ENCODE data around the gene SPTY2D1. TPM values are rescaled to one million over a fixed set of nuclear protein-coding genes. Genes with fewer than 3 reads are reported as not detected.

Gene SPTY2D1
- polyA plus RNA-seq, 1 of the 3 experiments (the other 2 are of a cell fraction) = 5.3 TPM

DNA sequence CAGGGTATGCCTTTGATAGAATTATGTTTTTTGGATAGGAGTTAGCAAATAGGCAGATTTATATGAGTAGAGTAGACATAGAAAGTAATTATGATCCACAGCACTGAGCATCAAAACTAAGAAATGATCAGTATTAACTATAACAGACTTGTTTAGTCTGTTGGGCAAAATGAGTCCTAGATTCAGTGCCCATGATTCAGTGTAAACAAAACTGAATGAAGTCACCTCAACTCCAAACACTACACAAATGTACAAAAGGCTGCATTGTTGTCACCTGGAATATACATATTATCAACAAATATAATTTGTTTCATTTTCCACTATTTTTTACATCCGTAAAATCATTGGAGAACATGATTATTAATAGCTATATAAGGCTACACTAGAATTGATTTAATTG lies 52.3 kb downstream of the SPTY2D1 start (continued):
- no peak for TF ChIP-seq USF2 (IDR thresholded peaks at IDR 0.05; ENCODE audit: borderline replicate concordance, low read depth, low read length)

DNA sequence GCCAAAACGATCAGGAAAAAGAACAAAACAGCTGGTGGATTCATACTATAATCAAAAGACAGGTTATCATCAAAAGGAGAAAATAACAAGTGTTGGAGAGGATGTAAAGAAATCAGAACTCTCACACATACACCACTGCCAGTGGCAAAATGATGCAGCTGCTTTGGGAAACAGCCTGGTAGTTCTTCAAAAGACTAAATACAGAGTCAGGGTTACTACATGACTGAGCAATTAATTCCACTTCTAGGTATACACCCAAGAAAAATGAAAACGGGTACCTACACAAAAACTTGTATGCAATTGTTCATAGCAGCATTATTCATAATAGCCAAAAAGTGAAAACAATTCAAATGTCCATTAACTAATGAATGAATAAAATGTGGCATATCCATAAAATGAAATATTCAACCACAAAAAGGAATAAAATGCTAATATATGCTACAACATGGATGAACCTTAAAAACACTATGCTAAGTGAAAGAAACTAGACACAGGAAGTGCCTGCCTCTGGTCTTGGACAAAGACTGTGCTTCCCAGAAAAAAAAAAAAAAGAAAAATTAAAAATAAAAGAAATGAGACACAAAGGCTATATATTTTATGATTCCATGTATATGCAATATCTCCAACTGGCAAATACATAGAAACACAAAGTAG lies 53.9 kb downstream of the SPTY2D1 start:
- POLR2A ChIA-PET = no interaction called here
- Histone ChIP-seq H3K9ac (no peak overlapping the region), H3K4me2 (no peak overlapping the region), H3F3A (replicated peaks; ENCODE audit: insufficient read depth) (peaks cover 5% of the 10 kb centered on the region), H3K27me3 (ENCODE audit: insufficient read depth) (no peaks in the 10 kb centered on the region), H3K4me1 (ENCODE audit: control insufficient read depth in 1 of 2, insufficient read depth in 2 of 2, low read depth in 1 of 2, low read length in 1 of 2) (no peaks in the 10 kb centered on the region), H3K27ac (ENCODE audit: low read depth in 2 of 2, low read length in 1 of 2) (no peak overlapping the region), H3K9me3 (no peaks in the 10 kb centered on the region), H4K20me1 (ENCODE audit: insufficient read depth) (no peaks in the 10 kb centered on the region), H3K36me3 (replicated peaks in 1 of 2; ENCODE audit: control insufficient read depth in 1 of 2, insufficient read depth in 2 of 2, low read length in 1 of 2) (peaks cover 13 to 31% of the 10 kb centered on the region in 2 experiments), H3K79me2 (ENCODE audit: insufficient read depth) (peaks cover 35% of the 10 kb centered on the region), H2AFZ (ENCODE audit: low read depth) (no peak overlapping the region), H3K4me3 (ENCODE audit: low read depth in 2 of 2, low read length in 1 of 2) (no peak overlapping the region), H3K9me2 (no peaks in the 10 kb centered on the region)
- DNase-seq = no peak
- CTCF ChIA-PET = interaction anchor here (1.2 to 1.5 kb wide), 2 partner anchors 25 to 40 kb away, joined by 3 to 4 read pairs; no protein-coding TSS in a partner anchor
- 70% methylated on average over 2 of the region's 2 CpGs for WGBS (ENCODE audit: low lambda C conversion rate)
- no peak for TF ChIP-seq USF2 (IDR thresholded peaks at IDR 0.05; ENCODE audit: borderline replicate concordance, low read depth, low read length)
- TF ChIP-seq GABPA (IDR thresholded peaks at IDR 0.05; ENCODE audit: low read depth) = no peak
- TF ChIP-seq, protein P1, sequence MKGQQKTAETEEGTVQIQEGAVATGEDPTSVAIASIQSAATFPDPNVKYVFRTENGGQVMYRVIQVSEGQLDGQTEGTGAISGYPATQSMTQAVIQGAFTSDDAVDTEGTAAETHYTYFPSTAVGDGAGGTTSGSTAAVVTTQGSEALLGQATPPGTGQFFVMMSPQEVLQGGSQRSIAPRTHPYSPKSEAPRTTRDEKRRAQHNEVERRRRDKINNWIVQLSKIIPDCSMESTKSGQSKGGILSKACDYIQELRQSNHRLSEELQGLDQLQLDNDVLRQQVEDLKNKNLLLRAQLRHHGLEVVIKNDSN (IDR thresholded peaks at IDR 0.05; ENCODE audit: borderline replicate concordance, low read depth) = no peak

DNA sequence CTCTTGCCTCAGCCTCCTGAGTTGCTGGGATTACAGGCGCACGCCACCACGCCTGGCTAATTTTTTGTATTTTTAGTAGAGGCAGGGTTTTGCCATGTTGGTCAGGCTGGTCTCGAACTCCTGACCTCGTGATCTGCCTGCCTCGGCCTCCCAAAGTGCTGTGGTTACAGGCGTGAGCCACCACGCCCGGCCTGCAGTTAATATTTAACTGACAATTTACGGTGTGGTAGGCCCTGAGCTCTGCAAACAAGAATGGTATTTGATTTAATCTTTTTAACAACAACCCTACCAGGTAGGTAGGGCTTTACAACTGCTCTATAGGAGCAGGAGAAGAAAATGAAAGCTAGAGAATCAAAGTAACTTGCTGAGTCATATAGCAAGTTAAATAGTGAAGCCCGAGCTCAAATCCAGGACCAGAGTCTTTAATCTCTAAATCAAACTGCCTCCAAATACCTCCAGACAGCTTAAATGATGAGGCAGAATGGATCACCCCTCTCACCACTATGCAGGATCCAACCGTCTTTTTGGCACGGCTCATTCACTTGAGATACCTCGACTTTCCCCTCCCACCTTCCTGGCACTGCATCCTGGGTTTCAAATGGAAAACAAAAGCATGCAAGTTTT lies 55.1 kb downstream of the SPTY2D1 start:
- no peak overlapping the region for H3K9ac ChIP-seq
- no peak for DNase-seq
- H3K27ac ChIP-seq (ENCODE audit: low read depth in 2 of 2, low read length in 1 of 2) = no peak overlapping the region
- CTCF ChIA-PET = interaction anchor here (0.6 to 1.5 kb wide), 5 partner anchors 9 to 375 kb away, joined by 3 to 4 read pairs (median 3); partner anchors contain the start of gene UEVLD
- peaks cover 5% of the 10 kb centered on the region for H3F3A ChIP-seq (replicated peaks; ENCODE audit: insufficient read depth)
- H3K9me3 ChIP-seq = no peaks in the 10 kb centered on the region
- peaks cover 26% of the 10 kb centered on the region for H3K79me2 ChIP-seq (ENCODE audit: insufficient read depth)
- 88% methylated on average over 14 of the region's 14 CpGs for WGBS (ENCODE audit: low lambda C conversion rate)
- peaks cover 21 to 41% of the 10 kb centered on the region in 2 experiments for H3K36me3 ChIP-seq (replicated peaks in 1 of 2; ENCODE audit: control insufficient read depth in 1 of 2, insufficient read depth in 2 of 2, low read length in 1 of 2)
- H3K27me3 ChIP-seq (ENCODE audit: insufficient read depth) = no peaks in the 10 kb centered on the region
- no peak overlapping the region for H2AFZ ChIP-seq (ENCODE audit: low read depth)
- no peak overlapping the region for H3K4me3 ChIP-seq (ENCODE audit: low read depth in 2 of 2, low read length in 1 of 2)
- H3K4me2 ChIP-seq = no peak overlapping the region
- POLR2A ChIA-PET = no interaction called here
- H3K9me2 ChIP-seq = no peaks in the 10 kb centered on the region
- no peaks in the 10 kb centered on the region for H4K20me1 ChIP-seq (ENCODE audit: insufficient read depth)
- H3K4me1 ChIP-seq (ENCODE audit: control insufficient read depth in 1 of 2, insufficient read depth in 2 of 2, low read depth in 1 of 2, low read length in 1 of 2) = no peaks in the 10 kb centered on the region
- TF ChIP-seq FOXM1 (IDR thresholded peaks at IDR 0.05; ENCODE audit: low read depth) = no peak
- TF ChIP-seq PBX3 (IDR thresholded peaks at IDR 0.05) = no peak
- no peak for TF ChIP-seq RCOR1 (IDR thresholded peaks at IDR 0.05; ENCODE audit: low read length)
- TF ChIP-seq SMC3 (IDR thresholded peaks at IDR 0.05; ENCODE audit: low read depth, low read length) = no peak
- no peak for TF ChIP-seq IRF3 (IDR thresholded peaks at IDR 0.05; ENCODE audit: low read depth, low read length)
- no peak for TF ChIP-seq USF2 (IDR thresholded peaks at IDR 0.05; ENCODE audit: borderline replicate concordance, low read depth, low read length)
- TF ChIP-seq NFIC (IDR thresholded peaks at IDR 0.05; ENCODE audit: borderline replicate concordance) = no peak
- TF ChIP-seq FOSL2 (IDR thresholded peaks at IDR 0.05; ENCODE audit: borderline replicate concordance, low read depth) = no peak
- no peak for TF ChIP-seq MEF2A (IDR thresholded peaks at IDR 0.05; ENCODE audit: borderline replicate concordance, low read depth)
- no peak for TF ChIP-seq POLR2AphosphoS5 (IDR thresholded peaks at IDR 0.05; ENCODE audit: low read depth, low read length)
- TF ChIP-seq TAF1 (IDR thresholded peaks at IDR 0.05; ENCODE audit: borderline replicate concordance, low read depth, low read length) = no peak
- TF ChIP-seq TEAD4 (IDR thresholded peaks at IDR 0.05; ENCODE audit: borderline replicate concordance, insufficient read depth) = no peak
- no peak for TF ChIP-seq EP300 (IDR thresholded peaks at IDR 0.05; ENCODE audit: borderline replicate concordance in 1 of 2, low read depth in 1 of 2, low read length in 1 of 2)
- TF ChIP-seq JUND (IDR thresholded peaks at IDR 0.05) = no peak
- no peak for TF ChIP-seq FOXJ3 (CRISPR knock-in tag; IDR thresholded peaks at IDR 0.05)
- TF ChIP-seq MXI1 (IDR thresholded peaks at IDR 0.05; ENCODE audit: low read depth, low read length) = no peak

Measured in SK-N-SH (cell line).